Stimulated activated CD4-positive, alpha-beta T cell treated with anti-CD3 and anti-CD28 coated beads, Interleukin-15, amount 100 ng/mL, for 48 hours (primary cell): ENCODE results near the gene LDB2.
"Not testable (repeated sequence)": the region's sequence is repeated elsewhere in the genome, so short reads cannot be mapped to it uniquely, and the experiment has no call there.

Experiments
- DNase-seq, 2 donors: peaks; one replicate each; pipeline ENCODE4 v3.0.0-alpha.2; 2020; ENCODE audit warnings: low read depth in 2 of 2

The LDB2 gene

DNA sequence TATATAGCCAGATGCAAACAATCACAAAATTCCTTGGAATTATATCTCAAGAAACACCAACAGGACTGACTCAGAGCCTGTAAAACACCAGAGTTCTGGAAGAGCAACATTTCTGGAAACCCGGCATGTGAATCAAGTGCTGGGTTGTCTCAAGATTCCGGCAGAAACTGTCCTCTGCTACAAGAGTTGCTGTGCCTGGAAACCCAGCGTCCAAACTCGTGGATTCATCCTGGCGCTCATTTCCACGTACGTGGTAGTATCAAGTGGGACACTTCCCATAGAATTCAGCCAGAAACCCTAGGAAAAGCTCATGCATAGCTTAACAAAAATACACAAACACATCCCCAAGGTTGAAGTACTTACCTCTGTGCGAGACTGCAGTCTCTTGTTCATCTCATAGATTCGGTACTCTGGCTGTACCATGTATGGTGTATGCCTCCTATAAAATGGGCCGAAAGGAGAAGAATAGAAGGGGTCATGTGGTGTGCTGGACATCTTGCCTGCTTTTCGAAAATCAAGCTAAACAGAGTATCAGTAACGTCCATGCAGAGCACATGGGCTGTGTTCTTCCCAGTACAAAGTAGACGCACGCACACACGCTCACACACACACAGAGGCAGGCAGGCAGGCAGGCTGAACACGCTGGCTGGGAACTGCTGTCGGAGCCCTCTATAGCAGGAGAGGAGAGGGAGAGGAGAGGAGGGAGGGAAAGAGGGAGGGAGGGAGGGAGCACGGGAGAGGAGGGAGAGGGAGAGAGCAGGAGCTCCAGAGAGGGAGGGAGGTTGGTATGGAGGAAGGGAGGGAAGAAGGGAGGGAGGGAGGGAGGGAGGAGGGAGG is at the start of gene LDB2:
TSS of gene LDB2 (minus strand) at position 655 of the 837 bp plus-strand sequence.
- no peak for DNase-seq

DNA sequence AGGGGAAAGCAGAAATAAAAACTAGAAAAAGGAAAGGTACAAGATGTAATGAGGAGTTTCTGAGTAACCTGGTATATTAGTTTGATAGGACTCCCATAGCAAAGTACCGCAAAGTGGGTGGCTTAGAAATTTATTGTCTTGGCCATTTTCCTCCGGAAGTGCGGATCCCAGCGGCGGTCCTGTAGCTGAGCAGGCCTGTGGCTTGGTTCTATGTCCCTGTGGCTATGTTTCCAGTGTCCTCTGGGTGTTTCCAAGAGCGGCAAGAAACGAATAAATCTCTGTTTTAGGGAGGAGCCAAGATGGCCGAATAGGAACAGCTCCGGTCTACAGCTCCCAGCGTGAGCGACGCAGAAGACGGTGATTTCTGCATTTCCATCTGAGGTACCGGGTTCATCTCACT is 44.0 kb upstream of the LDB2 start:
- DNase-seq = no peak

DNA sequence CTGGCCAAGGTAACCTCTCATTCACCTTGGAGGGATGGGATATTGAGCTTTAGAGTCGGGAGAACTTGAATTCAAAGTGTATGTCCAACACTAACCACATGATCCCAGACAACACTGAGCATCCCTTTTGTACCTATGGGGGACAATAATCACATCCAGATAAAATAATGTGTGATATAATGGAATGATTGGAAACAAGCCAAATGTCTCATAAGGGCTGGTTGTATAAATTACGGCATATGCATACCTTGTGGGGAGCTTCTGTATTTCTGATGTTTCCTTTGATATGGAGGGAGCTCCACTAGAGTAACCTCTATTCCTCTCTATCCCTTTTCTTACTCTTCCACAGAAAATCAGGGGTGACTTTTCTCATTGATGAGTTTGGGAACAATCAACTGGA is 40.7 kb upstream of the LDB2 start:
- DNase-seq = no peak

DNA sequence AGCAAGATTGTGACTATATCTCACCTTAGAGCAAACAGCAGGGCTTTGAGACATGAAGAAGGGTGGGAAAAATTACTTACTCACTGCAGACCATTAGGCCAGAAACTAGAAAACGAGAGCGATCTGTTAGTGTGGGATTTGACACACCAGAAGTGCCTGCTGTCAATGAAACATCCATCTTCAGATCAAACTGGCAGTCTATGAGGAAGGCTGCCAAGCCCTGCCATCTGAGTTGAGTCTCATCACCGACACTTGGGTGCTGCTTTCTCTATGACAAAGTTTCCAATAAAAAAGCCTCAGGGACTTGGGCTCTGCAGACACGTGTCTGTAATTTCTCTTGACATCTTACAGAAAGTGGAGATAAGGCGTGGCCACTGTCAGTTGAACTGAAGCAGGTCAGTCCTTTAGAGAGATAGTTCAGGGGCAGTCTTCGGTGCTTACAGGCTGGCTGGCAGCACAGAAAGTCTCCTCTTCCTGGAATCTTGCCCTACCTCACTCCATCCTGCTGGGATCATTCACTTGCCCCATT is 40.1 kb upstream of the LDB2 start:
- DNase-seq = no peak

DNA sequence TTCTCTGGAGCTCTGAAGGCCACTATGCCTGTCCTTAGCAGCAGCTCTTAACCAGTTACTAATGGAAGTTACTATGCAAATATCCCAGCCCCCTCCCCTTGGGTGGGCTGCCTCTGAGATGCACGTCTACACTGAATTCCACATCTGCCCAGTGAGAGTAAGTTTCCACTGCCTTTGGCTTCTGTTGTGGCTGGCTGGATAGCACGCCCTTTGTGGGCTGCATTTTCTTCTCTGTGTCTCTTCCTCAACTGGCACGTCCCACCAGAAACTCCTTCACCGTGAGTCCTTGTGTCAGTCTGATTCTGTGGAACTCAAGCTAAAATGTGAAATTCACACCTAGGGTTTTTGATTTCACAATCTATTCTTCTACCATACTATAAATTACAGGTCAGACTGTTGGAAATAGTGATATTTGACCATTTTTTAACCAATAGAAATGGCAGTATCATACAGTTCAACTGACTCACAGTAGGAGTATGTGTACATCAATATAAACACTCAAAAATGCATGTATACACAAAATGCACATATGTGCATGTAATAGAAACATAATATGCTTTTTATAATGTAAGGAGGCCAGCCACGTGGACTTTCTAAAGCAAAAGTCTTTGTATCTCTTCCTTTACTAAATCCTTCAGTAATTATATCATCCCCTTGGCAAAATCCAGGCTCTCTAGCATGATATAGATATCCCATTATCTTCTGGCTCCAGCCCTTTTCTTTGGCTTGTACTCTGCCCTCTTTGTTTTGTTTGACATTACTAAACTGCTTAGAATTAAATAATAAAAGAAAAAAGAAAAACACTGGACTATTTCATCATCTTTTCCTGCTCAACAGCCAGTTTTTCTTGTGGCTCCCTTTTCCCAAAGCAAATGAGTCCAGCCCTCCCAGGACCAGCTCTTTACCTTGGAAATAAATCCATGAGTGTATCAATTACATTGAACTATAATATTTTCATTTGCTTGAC is 33.2 kb upstream of the LDB2 start:
- no peak for DNase-seq

DNA sequence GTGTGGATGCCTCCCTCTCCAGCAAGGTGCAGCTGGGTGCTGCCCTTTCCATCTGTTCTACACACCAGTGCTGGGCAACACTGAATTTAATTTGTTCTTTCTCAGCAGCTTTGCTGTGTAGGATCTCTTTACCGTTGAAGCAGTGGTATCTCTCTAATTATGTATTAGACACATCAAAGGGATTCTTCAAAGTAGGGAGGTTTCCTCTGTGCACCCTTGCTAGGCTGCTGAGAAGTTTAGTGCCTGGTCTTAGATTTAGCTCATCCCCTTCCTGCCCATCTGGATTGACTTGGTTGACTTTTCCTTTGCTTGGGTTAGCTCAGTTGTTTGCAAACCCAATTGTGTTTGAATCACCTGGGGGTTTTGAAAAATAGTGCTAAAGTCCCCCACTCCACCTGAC is 27.8 kb upstream of the LDB2 start:
- DNase-seq = no peak

DNA sequence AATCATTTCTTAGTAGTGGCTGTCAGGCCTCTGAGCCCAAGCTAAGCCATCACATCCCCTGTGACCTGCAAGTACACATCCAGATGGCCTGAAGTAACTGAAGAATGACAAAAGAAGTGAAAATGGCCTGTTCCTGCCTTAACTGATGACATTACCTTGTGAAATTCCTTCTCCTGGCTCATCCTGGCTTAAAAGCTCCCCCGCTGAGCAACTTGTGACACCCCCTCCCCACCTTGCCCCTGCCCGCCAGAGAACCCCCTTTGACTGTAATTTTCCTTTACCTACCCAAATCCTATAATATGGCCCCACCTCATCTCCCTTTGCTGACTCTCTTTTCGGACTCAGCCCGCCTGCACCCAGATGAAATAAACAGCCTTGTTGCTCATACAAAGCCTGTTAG is 20.3 kb upstream of the LDB2 start:
- DNase-seq = not testable (repeated sequence)

DNA sequence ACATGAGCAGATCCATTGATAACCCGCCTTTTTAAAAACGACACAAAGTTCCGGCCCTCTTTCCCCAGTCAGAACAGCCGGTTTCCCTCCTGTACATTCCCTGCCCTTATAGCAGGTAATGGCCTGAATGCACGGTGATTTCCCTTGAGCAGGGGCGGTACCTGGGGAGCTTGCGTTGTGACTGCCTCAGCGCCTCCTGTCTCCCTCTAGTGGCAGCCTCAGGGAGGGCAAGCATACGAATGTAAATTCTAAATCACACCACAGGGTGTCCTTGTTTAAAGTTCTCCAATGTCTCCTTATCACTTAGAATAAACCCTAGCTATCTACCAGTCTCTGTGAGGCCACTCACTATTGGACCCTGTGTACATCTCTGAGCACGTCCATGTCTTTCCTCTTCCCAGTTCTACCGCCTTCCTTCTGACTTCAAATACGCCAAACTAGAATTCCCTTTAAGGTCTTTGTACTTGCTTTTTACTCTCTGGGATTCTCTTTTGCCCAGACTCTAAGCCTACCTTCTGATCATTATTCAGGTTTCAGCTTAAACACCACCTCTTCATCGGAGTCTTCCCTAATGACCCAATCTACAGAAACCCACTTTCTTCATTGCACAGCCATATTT is 18.4 kb upstream of the LDB2 start:
- DNase-seq = peak; percentile 65 to 68

DNA sequence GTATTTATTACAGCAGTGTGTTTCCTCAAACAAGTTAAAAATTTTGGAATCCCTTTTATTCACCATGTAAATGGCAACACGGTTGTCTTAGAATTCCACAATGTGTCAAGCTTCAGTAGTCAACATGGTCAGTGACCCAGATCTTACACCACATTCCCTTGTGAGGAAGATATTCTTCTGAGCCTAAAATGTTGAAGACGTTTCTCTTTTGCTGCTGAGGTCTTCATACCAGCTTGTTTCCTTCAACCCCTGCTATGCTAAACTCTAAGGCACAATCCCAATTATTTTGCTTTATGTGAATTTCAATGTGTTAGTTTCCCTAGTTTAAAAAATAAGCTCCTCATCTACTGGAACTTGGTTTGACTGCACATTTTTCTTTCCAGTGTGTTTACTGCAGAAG is 17.6 kb upstream of the LDB2 start:
- no peak for DNase-seq

DNA sequence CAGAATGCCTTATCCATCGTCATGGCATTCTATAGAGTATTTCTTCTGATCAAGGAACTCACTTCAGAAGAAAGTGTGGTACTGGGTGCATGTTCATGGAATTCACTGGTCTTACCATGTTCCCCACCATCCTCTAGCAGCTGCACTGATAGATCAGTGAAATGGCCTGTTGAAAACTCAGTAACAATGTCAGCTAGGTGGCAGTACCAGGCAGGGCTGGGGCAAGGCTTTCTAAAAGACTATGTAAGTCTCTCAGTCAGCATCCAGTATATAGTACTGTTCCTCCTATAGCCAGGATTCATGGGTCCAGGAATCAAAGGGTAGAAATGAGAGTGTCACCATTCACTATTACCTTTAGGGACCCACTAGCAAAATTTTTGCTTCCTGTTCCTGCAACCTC is 15.8 kb upstream of the LDB2 start:
- no peak for DNase-seq

DNA sequence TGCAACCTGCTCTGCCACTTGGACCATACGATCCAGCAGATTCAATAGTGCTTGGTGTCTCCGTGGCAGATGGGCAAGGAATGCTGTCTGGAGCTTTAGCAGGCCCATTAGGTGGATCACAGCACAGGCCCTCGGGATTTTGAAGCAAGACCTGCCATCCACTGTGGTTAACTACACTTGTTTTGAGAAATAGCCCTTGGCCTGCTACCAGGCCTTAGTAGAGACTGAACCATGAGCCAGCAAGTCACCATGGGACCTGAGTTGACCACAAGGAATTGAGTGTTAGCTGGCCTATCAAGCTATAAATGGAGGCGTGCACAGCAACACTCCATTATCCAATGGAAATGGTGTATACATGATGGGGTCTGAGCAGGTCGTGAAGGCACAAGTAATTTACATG is 14.5 kb upstream of the LDB2 start:
- DNase-seq = no peak

DNA sequence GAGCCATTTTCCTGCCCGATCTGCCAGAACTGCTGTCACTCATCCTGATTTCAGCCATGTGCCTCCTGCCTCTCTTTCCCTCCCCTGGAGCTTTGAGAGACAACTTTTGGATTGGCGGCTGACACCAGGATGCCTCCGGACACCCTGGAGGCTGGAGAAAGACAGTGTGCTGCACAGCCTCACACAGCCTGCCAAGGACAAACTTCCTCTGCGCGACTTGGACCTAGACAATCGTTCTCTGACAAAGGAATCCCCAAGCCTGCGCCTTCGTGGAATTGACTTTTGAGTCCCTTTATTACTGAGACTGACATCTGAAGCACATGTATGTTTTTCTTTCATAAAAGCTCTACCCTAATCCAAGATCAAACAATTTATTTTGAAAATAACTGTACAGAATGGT is 10.8 kb upstream of the LDB2 start:
- no peak for DNase-seq

DNA sequence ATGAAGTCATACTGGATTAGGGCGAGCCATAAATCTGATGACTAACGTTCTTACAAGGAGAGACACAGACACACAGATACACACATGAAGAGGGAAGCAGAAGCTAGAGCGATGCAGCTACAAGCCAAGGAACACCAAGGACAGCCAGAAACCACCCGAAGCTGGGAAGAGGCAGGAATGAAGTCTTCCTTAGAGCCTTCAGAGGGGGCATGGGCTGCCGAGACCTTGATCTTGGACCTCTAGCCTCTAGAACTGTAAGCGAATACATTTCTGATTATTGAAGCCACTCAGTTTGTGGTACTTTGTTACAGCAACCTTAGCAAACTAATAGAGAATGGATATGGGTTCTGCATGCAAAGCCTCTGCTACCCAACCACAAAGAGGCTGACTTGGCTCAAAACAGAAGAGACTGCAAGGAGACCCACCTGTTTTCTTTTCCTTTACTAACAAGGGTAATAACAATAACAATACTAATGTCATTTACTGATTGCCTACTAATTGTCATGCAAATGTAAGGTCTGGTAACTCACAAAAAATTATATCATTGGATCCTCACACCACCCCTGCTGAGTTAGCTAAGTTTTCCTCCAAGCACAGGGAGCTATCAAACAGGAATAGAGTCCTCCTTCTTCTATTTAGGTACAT is 10.1 kb upstream of the LDB2 start:
- no peak for DNase-seq

DNA sequence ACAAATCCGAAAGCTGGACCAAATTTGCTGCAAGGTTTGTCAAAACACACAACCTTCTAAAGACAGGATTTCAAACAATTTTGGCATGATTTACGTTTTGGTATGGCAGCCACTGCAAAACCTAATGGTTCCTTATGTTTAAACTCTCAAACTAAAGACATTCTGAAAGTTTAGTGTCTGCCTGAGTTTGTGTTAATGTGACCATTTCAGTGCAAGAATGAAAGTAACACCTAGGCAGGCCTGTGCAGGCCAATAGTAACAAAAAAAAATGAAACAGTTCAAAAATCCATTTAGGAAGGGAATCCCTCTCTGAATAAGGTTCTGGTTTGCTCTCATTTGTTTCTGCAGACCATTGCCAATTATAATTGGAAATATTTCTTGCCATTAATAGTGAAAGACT is 1.9 kb upstream of the LDB2 start:
- no peak for DNase-seq

DNA sequence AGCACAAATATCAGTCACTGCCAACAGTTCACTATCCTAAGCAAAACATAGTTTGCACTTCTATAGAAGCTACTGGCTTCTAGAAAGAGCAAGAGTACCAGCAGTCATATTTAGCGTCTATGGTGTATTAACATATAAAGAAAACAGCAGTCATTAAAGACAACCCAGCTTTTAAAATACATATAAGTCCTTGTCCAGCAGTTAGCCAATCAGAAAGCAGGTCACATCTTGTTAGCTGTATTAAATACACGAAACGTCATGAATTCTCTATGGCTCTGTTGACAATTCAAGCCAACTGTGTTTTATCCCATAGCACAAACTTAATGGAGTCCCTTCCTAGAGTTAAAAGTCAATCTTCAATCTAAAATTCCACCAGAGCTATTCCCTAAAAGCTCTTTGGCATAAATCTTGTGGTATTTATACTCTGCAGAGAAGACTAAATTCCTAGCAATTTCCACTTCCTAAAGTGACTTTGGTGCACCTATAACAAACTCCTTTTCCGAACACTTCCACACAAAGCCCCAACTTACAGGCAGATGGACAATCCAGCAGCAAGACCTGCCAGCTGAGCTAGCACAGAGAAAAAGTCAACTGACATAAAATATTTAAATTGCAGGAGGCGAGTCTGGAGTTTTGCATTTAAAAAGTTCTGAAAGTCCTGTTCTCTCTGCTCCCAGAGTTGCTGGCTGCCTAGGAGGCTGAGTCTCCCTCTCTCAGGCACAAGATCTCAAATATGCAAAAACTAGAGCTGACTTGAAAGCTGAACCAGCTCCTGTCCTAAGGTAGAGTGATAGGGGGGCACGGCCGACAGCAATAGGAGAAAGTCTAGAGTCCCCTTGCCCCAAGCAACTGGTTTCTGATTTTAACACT is 1.3 kb downstream of the LDB2 start:
- DNase-seq = no peak

DNA sequence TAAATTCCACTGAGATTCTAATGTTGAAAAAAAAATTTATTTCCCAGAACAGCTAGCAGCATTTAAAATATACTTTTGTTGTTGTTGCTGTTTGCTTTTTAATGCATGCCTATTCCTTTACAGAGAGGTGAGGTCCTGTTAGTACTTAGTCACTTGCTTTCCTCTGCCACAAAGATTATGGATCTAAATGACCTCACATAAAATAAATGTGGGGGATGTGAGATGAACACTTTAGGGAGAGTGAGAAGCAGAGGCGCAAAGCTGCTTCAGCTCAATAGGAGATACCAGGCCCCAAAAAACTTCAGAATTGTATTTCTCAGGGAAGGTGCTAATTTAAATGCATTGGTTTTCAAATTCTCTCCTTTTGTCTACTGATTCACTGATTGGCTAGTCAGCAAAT is 4.0 kb downstream of the LDB2 start:
- DNase-seq = no peak

DNA sequence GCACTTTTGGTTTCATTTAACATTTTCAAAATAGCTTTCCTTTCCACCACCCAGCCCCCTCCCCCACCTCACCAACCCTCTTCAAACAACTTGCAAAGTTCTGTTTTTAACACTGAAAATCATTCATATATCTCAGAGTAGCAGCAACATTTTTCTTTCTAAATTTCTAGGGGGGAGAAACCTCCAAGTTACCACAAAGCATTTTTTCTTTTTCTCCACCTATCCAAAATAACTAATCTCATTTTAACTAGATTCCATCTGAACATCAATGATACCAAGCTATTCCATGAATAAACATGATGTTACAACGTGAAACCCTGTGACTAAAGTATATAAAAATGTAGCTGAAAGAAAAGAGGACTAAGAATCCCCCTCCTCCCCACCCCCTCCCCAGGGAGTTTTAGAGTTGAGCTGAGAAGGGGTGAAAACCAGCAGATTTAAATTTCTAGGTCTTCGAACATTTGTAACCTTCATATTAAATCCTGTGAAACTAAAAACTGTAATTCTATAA is 5.2 kb downstream of the LDB2 start:
- no peak for DNase-seq

DNA sequence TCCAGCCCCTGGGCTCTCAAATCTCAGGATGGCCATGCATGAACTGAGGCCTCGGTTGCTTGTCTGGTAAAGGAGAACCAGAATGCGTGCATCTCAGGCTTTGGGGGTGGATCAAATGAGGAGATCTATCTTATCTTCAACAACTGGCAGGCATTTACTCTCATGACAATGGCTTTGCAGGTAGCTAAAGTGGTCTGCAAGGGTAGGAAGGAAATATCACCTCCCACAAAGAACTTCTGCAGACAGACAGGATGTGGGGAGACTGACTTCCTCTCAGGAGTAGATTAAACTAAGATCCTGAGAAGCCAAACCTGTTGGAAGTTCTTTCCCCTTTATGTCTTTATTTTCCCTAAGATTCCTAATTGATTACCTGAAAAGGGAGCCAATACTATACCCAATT is 7.8 kb downstream of the LDB2 start:
- DNase-seq = no peak

DNA sequence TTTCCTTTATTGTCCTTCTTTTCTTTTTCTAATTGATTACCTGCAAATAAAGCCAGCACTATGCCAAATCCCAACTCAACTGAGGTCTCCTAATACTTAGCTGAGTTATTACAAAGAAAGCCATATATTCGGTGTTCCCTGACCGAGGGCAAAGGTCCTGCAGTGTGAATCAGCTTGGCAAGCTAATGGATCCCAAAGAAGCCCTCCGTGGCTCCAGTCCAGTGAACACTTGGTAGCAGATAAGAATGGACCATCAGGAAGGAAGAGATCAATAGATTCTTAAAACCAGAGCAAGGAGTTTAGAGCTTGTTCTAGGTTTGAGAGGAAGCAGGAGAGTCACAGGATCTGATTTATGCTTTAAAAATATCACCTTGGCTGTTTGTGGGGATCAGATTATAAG is 8.5 kb downstream of the LDB2 start:
- no peak for DNase-seq

DNA sequence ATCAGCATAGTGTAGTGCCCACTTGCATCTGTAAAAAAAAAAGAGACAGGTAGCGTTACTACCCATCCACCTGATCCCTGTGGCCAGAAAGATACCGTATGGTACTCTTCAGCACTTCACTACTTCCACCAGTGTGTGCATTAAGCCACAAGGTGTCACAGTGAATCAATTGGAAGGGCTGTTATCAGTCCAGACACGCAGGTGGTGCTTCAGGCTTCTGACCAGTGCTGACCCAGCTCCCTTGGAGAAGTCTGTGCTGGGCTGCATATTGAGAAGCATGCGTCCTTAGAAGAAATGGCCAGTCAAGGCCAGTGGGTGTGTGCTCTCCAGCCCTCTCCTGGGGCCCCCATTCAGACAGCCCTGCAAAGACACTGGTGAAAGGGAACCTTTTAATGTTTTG is 10.6 kb downstream of the LDB2 start:
- DNase-seq = no peak
